ENCODE measurements around the gene SUCLG1. TPM values are rescaled to one million over a fixed set of nuclear protein-coding genes. Genes with fewer than 3 reads are reported as not detected.

The SUCLG1 gene
- total and polyA plus RNA-seq, 3 donors from 2014 or later = 48.0 to 80.4 (median 50.6) TPM

- WGBS, 2 donors = 68 to 70% methylated on average over 3 of the region's 3 CpGs
- intact Hi-C loops (cut with DNase I; ENCODE audit: low total_unique reads) = no loop called here
- Histone ChIP-seq H3K36me3 (ENCODE audit: low read depth, missing control alignments) (no peaks in the 10 kb centered on the region), H3K4me3 (no peak overlapping the region), H3K9me3 (no peaks in the 10 kb centered on the region), H3K27ac (no peak overlapping the region), H3K27me3 (no peaks in the 10 kb centered on the region), H3K4me1 (no peaks in the 10 kb centered on the region)
- no peak for TF ChIP-seq CTCF (IDR thresholded peaks at IDR 0.05)
- no peak for TF ChIP-seq POLR2A (IDR thresholded peaks at IDR 0.05)
- no peak for DNase-seq
These were observed 63.3 kb downstream of the SUCLG1 start for GRCh38 chr2:84395820-84396219.

GRCh38 chr2:84394628-84395027, 64.5 kb downstream of the SUCLG1 start:
- Histone ChIP-seq H3K4me1 (no peaks in the 10 kb centered on the region), H3K9me3 (no peaks in the 10 kb centered on the region), H3K27me3 (no peaks in the 10 kb centered on the region), H3K36me3 (ENCODE audit: low read depth, missing control alignments) (no peaks in the 10 kb centered on the region), H3K4me3 (no peak overlapping the region), H3K27ac (no peak overlapping the region)
- intact Hi-C loops (cut with DNase I; ENCODE audit: low total_unique reads) = no loop called here
- no peak for DNase-seq
- WGBS, 2 donors = 60 to 74% methylated on average over 2 of the region's 2 CpGs
- no peak for TF ChIP-seq CTCF (IDR thresholded peaks at IDR 0.05)
- TF ChIP-seq POLR2A (IDR thresholded peaks at IDR 0.05) = no peak

GRCh38 chr2:84393829-84394228, 65.3 kb downstream of the SUCLG1 start:
- Histone ChIP-seq H3K27ac (no peak overlapping the region), H3K4me3 (no peak overlapping the region), H3K27me3 (no peaks in the 10 kb centered on the region), H3K4me1 (no peaks in the 10 kb centered on the region), H3K9me3 (no peaks in the 10 kb centered on the region), H3K36me3 (ENCODE audit: low read depth, missing control alignments) (no peaks in the 10 kb centered on the region)
- intact Hi-C loops (cut with DNase I; ENCODE audit: low total_unique reads) = no loop called here
- no peak for DNase-seq
- TF ChIP-seq CTCF (IDR thresholded peaks at IDR 0.05) = no peak
- TF ChIP-seq POLR2A (IDR thresholded peaks at IDR 0.05) = no peak

- no peaks in the 10 kb centered on the region for H3K36me3 ChIP-seq (ENCODE audit: low read depth, missing control alignments)
- H3K27me3 ChIP-seq = no peaks in the 10 kb centered on the region
- 40 to 50% methylated on average over 1 of the region's 1 CpG for WGBS, 2 donors
- H3K9me3 ChIP-seq = no peaks in the 10 kb centered on the region
- TF ChIP-seq CTCF (IDR thresholded peaks at IDR 0.05) = no peak
- no peak for TF ChIP-seq POLR2A (IDR thresholded peaks at IDR 0.05)
- H3K27ac ChIP-seq = no peak overlapping the region
- intact Hi-C loops (cut with DNase I; ENCODE audit: low total_unique reads) = no loop called here
- H3K4me1 ChIP-seq = no peaks in the 10 kb centered on the region
- no peak overlapping the region for H3K4me3 ChIP-seq
- no peak for DNase-seq
These were observed 69.3 kb downstream of the SUCLG1 start for GRCh38 chr2:84389794-84390193.

GRCh38 chr2:84388921-84389490, 70.1 kb downstream of the SUCLG1 start:
- Histone ChIP-seq H3K4me1 (no peaks in the 10 kb centered on the region), H3K4me3 (no peak overlapping the region), H3K27ac (no peak overlapping the region), H3K9me3 (no peaks in the 10 kb centered on the region), H3K36me3 (ENCODE audit: low read depth, missing control alignments) (no peaks in the 10 kb centered on the region), H3K27me3 (no peaks in the 10 kb centered on the region)
- no peak for DNase-seq
- TF ChIP-seq CTCF (IDR thresholded peaks at IDR 0.05) (no peak), POLR2A (IDR thresholded peaks at IDR 0.05) (no peak)
- intact Hi-C loops (cut with DNase I; ENCODE audit: low total_unique reads) = no loop called here
- 90 to 93% methylated on average over 5 to 9 of the region's 9 CpGs for WGBS, 2 donors

All from testis (tissue), 3 donors.